ENCODE measurements around the gene FITM1. TPM values are rescaled to one million over a fixed set of nuclear protein-coding genes. Genes with fewer than 3 reads are reported as not detected.

The FITM1 gene
- total RNA-seq, 2 donors from 2014 or later, result 1.1 TPM; not detected in 1

DNA sequence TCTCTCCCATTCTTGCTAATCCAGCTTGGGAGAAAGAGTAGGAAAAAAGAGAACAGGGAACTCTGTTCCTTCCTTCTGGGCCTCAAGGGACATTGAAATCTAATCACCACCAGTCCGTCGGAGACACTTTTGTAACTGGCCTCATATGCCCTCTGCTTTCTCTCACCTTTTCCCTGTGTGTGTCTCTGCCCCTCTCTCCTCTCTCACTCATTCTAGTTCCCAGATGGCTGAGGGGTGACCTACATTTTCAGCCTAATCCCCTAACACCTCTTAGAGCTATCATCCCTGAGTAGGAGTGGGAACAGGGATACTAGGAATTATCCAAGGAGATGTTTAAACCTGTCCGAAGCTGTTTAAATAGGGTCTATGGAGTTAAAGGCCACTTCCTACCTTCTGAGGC lies 45.2 kb upstream of the FITM1 start:
- no peak overlapping the region for H3K4me3 Mint-ChIP-seq
- Histone ChIP-seq H3K9ac (ENCODE audit: extremely low read depth, low read length, poor library complexity, severe bottlenecking) (no peak overlapping the region), H3K36me3 (ENCODE audit: control insufficient read depth, insufficient read depth, low read length) (no peaks in the 10 kb centered on the region), H3K27ac (ENCODE audit: low read depth, low read length) (no peak overlapping the region), H3K27me3 (ENCODE audit: control insufficient read depth, insufficient read depth, low read length, poor library complexity, severe bottlenecking) (peaks cover 37% of the 10 kb centered on the region), H3K9me3 (ENCODE audit: control insufficient read depth, low read length) (no peaks in the 10 kb centered on the region), H3K4me1 (ENCODE audit: control insufficient read depth, insufficient read depth, low read length) (peaks cover 23% of the 10 kb centered on the region), H3K4me3 (ENCODE audit: low read length) (no peak overlapping the region)
- no peak overlapping the region for H3K27ac Mint-ChIP-seq
- no peaks in the 10 kb centered on the region for H3K9me3 Mint-ChIP-seq
- H3K27me3 Mint-ChIP-seq (ENCODE audit: insufficient read depth), result peaks cover 34% of the 10 kb centered on the region
- H3K36me3 Mint-ChIP-seq (ENCODE audit: low read depth), result no peaks in the 10 kb centered on the region
- 92 to 94% methylated on average over 3 of the region's 3 CpGs for WGBS, 2 experiments (ENCODE audit: insufficient coverage in 1 of 2, insufficient read length in 1 of 2)
- no peak for DNase-seq
- no peak for TF ChIP-seq CTCF (conservative IDR thresholded peaks at IDR 0.05)
- H3K4me1 Mint-ChIP-seq, result peaks cover 37% of the 10 kb centered on the region

DNA sequence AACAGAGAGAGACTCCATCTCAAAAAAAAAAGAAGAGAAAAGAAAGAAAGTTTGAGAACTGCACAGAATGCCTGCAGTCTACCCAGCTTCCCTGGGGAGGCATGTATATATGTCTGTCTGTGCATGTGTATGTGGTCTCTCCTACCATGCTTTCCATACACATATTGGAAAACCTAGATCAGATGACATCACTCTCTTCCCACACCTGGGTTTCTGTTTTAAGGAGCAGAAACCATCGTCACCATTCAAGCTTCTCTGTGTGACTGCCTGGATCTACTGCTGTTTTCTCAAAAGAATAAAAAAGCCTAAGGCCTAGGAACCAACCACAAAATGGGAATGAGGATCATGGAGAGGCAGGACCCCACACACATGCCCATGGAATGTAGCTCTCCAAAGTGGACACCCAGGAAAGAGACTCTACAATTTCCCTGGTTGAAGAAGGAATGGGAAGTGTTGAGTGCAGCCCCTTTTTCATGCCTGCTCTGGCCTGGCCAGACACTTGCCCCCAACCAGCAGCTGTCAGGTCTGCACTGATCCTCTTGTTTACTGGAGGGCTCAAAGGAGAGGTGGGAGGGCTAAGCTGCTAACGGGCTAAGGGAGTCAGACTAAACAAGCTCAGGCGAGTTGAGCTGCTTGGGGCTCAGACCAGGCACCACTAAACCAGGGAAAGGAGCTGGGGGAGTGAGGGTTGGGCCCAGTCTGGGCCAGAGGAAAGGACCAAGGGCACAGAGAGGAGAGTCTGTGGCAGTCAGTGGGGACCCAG lies 44.1 kb upstream of the FITM1 start:
- peaks cover 19% of the 10 kb centered on the region for H3K4me1 ChIP-seq (ENCODE audit: control insufficient read depth, insufficient read depth, low read length)
- 42 to 50% methylated on average over 3 of the region's 3 CpGs for WGBS, 2 experiments (ENCODE audit: insufficient coverage in 1 of 2, insufficient read length in 1 of 2)
- no peak for DNase-seq
- no peaks in the 10 kb centered on the region for H3K9me3 Mint-ChIP-seq
- H3K9ac ChIP-seq (ENCODE audit: extremely low read depth, low read length, poor library complexity, severe bottlenecking), result no peak overlapping the region
- no peaks in the 10 kb centered on the region for H3K9me3 ChIP-seq (ENCODE audit: control insufficient read depth, low read length)
- peaks cover 30% of the 10 kb centered on the region for H3K27me3 ChIP-seq (ENCODE audit: control insufficient read depth, insufficient read depth, low read length, poor library complexity, severe bottlenecking)
- peaks cover 38% of the 10 kb centered on the region for H3K4me1 Mint-ChIP-seq
- TF ChIP-seq CTCF (conservative IDR thresholded peaks at IDR 0.05), result no peak
- H3K36me3 Mint-ChIP-seq (ENCODE audit: low read depth), result no peaks in the 10 kb centered on the region
- no peak overlapping the region for H3K27ac ChIP-seq (ENCODE audit: low read depth, low read length)
- no peak overlapping the region for H3K4me3 Mint-ChIP-seq
- peaks cover 27% of the 10 kb centered on the region for H3K27me3 Mint-ChIP-seq (ENCODE audit: insufficient read depth)
- H3K4me3 ChIP-seq (ENCODE audit: low read length), result peak overlapping the region; percentile 30
- H3K36me3 ChIP-seq (ENCODE audit: control insufficient read depth, insufficient read depth, low read length), result no peaks in the 10 kb centered on the region
- peak overlapping the region; percentile 13 for H3K27ac Mint-ChIP-seq

- no peak for TF ChIP-seq CTCF (conservative IDR thresholded peaks at IDR 0.05)
- H3K9me3 ChIP-seq (ENCODE audit: control insufficient read depth, low read length), result no peaks in the 10 kb centered on the region
- no peak overlapping the region for H3K27ac ChIP-seq (ENCODE audit: low read depth, low read length)
- peaks cover 16% of the 10 kb centered on the region for H3K4me1 ChIP-seq (ENCODE audit: control insufficient read depth, insufficient read depth, low read length)
- no peaks in the 10 kb centered on the region for H3K36me3 Mint-ChIP-seq (ENCODE audit: low read depth)
- H3K9ac ChIP-seq (ENCODE audit: extremely low read depth, low read length, poor library complexity, severe bottlenecking), result no peak overlapping the region
- peaks cover 24% of the 10 kb centered on the region for H3K27me3 Mint-ChIP-seq (ENCODE audit: insufficient read depth)
- H3K4me1 Mint-ChIP-seq, result peaks cover 37% of the 10 kb centered on the region
- 90 to 100% methylated on average over 1 of the region's 1 CpG for WGBS, 2 experiments (ENCODE audit: insufficient coverage in 1 of 2, insufficient read length in 1 of 2)
- no peaks in the 10 kb centered on the region for H3K36me3 ChIP-seq (ENCODE audit: control insufficient read depth, insufficient read depth, low read length)
- peak overlapping the region; percentile 30 for H3K4me3 ChIP-seq (ENCODE audit: low read length)
- H3K27ac Mint-ChIP-seq, result no peak overlapping the region
- H3K27me3 ChIP-seq (ENCODE audit: control insufficient read depth, insufficient read depth, low read length, poor library complexity, severe bottlenecking), result peaks cover 27% of the 10 kb centered on the region
- H3K9me3 Mint-ChIP-seq, result no peaks in the 10 kb centered on the region
- DNase-seq, result no peak
- H3K4me3 Mint-ChIP-seq, result no peak overlapping the region
Observed at GRCh38 chr14:24087004-24087403, 43.5 kb upstream of the FITM1 start.
